Liver (tissue), 3 donors: ENCODE results near the gene RASSF7.

Experiments used
- CTCF ChIP-seq: fragments of 150-350 bp; IDR thresholded peaks from 2 replicates; pipeline ENCODE4 v1.5.1; 2017; ENCODE audit warnings: improper control_type of control experiment, low read depth, low read length; ENCODE audit not compliant: missing input control
- EGR1 ChIP-seq, 2 donors: IDR thresholded peaks; 2 replicates each; pipeline ENCODE4 v1.6.1; 2016 to 2018; ENCODE audit warnings: antibody characterized with exemption in 2 of 2, low read depth in 2 of 2
- GABPA ChIP-seq, 2 donors: IDR thresholded peaks in 1 of 2; conservative IDR thresholded peaks in 1 of 2; 2 replicates each; pipeline ENCODE4 v1.6.1; 2016; ENCODE audit warnings: antibody characterized with exemption in 2 of 2, mild to moderate bottlenecking in 1 of 2, moderate library complexity in 1 of 2
- JUND ChIP-seq, 2 donors: IDR thresholded peaks; 2 replicates each; pipeline ENCODE4 v1.6.1; 2016; ENCODE audit warnings: antibody characterized with exemption in 2 of 2
- RAD21 ChIP-seq, 2 donors: IDR thresholded peaks; 2 replicates each; pipeline ENCODE4 v1.6.1; 2016; ENCODE audit warnings: antibody characterized with exemption in 2 of 2, mild to moderate bottlenecking in 2 of 2
- REST ChIP-seq: IDR thresholded peaks from 2 replicates; pipeline ENCODE4 v1.6.1; 2016; ENCODE audit warnings: antibody characterized with exemption, mild to moderate bottlenecking
- SP1 ChIP-seq: IDR thresholded peaks from 2 replicates; pipeline ENCODE4 v1.6.1; 2018; ENCODE audit warnings: antibody characterized with exemption, mild to moderate bottlenecking
- TAF1 ChIP-seq: conservative IDR thresholded peaks from 2 replicates; pipeline ENCODE4 v1.6.1; 2016; ENCODE audit warnings: antibody characterized with exemption, mild to moderate bottlenecking
- TF ChIP-seq, protein P1 (sequence below): IDR thresholded peaks from 2 replicates; pipeline ENCODE4 v1.6.1; 2016; ENCODE audit warnings: antibody characterized with exemption
- TF ChIP-seq, protein P2 (sequence below): IDR thresholded peaks from 2 replicates; pipeline ENCODE4 v1.6.1; 2016; ENCODE audit warnings: antibody characterized with exemption
- donor health status: healthy.
- donor health status: healthy.

DNA sequence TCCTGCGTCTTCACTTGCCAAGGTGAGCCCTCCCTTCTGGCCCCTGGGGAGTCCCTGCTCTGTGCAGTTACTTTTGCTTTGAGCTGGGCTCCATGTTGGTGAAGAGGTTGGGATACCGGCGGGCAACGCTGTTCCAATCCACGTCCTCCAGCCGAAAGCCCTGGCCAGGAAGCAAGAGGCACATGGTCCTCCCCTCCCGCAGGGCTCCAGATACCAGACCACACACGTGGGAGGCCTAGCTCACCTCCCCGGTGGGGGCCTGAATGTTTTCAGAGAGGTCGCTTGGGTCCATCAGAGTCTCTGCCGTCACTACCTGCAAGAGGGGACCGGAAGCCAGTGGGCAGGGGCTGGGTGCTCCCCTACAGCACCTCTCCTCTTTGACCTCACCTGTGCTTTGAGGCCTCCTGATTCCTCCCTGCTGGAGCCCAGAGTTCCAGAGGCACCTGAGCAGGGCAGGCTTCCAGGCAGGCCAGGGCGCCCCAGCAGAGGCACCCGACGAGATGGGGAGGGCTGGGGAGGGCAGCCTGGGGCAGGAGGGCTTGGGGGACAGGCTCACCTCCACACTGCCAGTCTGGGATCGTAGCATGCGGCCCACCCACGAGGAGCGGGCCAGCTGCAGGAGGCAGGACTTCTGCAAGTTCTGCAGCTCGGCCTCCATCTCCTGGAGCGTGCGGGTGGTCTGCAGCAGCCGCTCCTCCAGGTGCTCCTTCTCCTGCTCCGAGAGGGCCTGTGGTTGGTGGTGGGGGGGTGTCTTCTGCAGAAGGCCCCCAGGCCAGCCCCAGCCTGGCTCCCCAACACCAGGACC, 3.2 kb upstream of the RASSF7 start:
- TF ChIP-seq SP1 = no peak
- TF ChIP-seq RAD21 (IDR thresholded peaks at IDR 0.05) = no peak
- TF ChIP-seq, protein P1, sequence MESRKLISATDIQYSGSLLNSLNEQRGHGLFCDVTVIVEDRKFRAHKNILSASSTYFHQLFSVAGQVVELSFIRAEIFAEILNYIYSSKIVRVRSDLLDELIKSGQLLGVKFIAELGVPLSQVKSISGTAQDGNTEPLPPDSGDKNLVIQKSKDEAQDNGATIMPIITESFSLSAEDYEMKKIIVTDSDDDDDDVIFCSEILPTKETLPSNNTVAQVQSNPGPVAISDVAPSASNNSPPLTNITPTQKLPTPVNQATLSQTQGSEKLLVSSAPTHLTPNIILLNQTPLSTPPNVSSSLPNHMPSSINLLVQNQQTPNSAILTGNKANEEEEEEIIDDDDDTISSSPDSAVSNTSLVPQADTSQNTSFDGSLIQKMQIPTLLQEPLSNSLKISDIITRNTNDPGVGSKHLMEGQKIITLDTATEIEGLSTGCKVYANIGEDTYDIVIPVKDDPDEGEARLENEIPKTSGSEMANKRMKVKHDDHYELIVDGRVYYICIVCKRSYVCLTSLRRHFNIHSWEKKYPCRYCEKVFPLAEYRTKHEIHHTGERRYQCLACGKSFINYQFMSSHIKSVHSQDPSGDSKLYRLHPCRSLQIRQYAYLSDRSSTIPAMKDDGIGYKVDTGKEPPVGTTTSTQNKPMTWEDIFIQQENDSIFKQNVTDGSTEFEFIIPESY = no peak
- TF ChIP-seq, protein P2, sequence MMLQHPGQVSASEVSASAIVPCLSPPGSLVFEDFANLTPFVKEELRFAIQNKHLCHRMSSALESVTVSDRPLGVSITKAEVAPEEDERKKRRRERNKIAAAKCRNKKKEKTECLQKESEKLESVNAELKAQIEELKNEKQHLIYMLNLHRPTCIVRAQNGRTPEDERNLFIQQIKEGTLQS = no peak
- no peak for TF ChIP-seq CTCF
- TF ChIP-seq GABPA (IDR thresholded peaks at IDR 0.05 in 1 of 2, conservative IDR thresholded peaks at IDR 0.05 in 1 of 2) = no peak
- TF ChIP-seq JUND (IDR thresholded peaks at IDR 0.05) = no peak
- no peak for TF ChIP-seq TAF1
- no peak for TF ChIP-seq REST
- TF ChIP-seq EGR1 (IDR thresholded peaks at IDR 0.05; ENCODE audit: low read depth in 2 of 2) = no peak
